Osteocyte (in vitro differentiated cells): ENCODE results near the gene C1QTNF12. TPM values are rescaled to one million over a fixed set of nuclear protein-coding genes. Genes with fewer than 3 reads are reported as not detected.

ENCODE experiments used
- DNase-seq: peaks from one replicate; pipeline ENCODE4 v3.0.0; 2021; ENCODE audit warnings: mixed read lengths; ENCODE audit not compliant: unreplicated experiment; ENCODE audit errors: extremely low spot score
- H3K27ac Mint-ChIP-seq: one replicate; pipeline ENCODE4 v1.8.0; 2021; ENCODE audit warnings: mild to moderate bottlenecking, mixed read lengths; ENCODE audit not compliant: unreplicated experiment
- H3K27me3 Mint-ChIP-seq: one replicate; pipeline ENCODE4 v1.8.0; 2021; ENCODE audit warnings: mixed read lengths; ENCODE audit not compliant: unreplicated experiment
- H3K36me3 Mint-ChIP-seq: one replicate; pipeline ENCODE4 v1.8.0; 2021; ENCODE audit warnings: mixed read lengths; ENCODE audit not compliant: unreplicated experiment
- H3K4me1 Mint-ChIP-seq: one replicate; pipeline ENCODE4 v1.8.0; 2021; ENCODE audit warnings: mixed read lengths; ENCODE audit not compliant: unreplicated experiment
- H3K4me3 Mint-ChIP-seq: one replicate; pipeline ENCODE4 v1.8.0; 2021; ENCODE audit warnings: mild to moderate bottlenecking, moderate library complexity, mixed read lengths; ENCODE audit not compliant: unreplicated experiment
- H3K9me3 Mint-ChIP-seq: one replicate; pipeline ENCODE4 v1.8.0; 2021; ENCODE audit warnings: mixed read lengths; ENCODE audit not compliant: unreplicated experiment
- CTCF ChIP-seq: fragments of 200-600 bp; sonication (generic); IDR thresholded peaks from 2 replicates; pipeline ENCODE4 v1.5.0; 2021; ENCODE audit warnings: antibody characterized with exemption, mild to moderate bottlenecking, moderate library complexity
- total RNA-seq: library from RNA; stranded (reverse); gene quantifications from 2 replicates; pipeline ENCODE4 v1.2.1, GENCODE V29; 2021

The C1QTNF12 gene
- total RNA-seq, 1 donor from 2014 or later = 3.6 TPM

- DNase-seq = no peak
- no peaks in the 10 kb centered on the region for H3K9me3 Mint-ChIP-seq
- H3K4me1 Mint-ChIP-seq = peaks cover 32% of the 10 kb centered on the region
- peaks cover 6% of the 10 kb centered on the region for H3K36me3 Mint-ChIP-seq
- TF ChIP-seq CTCF = no peak
- no peak within 1 kb of the TSS for H3K4me3 Mint-ChIP-seq
- H3K27me3 Mint-ChIP-seq = no peaks in the 10 kb centered on the region
- no peak within 1 kb of the TSS for H3K27ac Mint-ChIP-seq
Measured at GRCh38 chr1:1213345-1214265, 32.9 kb downstream of the C1QTNF12 start, which contains the start of gene TNFRSF4. TSS of gene TNFRSF4 (minus strand) at chr1:1214153. CDS start at chr1:1214127, 26 bp downstream.

GRCh38 chr1:1212780-1213344 lies 33.7 kb downstream of the C1QTNF12 start:
- no peak for DNase-seq
- Mint-ChIP-seq H3K9me3 (no peaks in the 10 kb centered on the region), H3K4me1 (peaks cover 36% of the 10 kb centered on the region)

GRCh38 chr1:1211541-1212441 lies 34.7 kb downstream of the C1QTNF12 start:
- Mint-ChIP-seq H3K9me3 (no peaks in the 10 kb centered on the region), H3K36me3 (peaks cover 3% of the 10 kb centered on the region), H3K4me1 (peaks cover 36% of the 10 kb centered on the region), H3K4me3 (no peak overlapping the region), H3K27me3 (no peaks in the 10 kb centered on the region), H3K27ac (no peak overlapping the region)
- no peak for DNase-seq
- no peak for TF ChIP-seq CTCF

More at GRCh38 chr1:1212780-1213344, 33.7 kb downstream of the C1QTNF12 start:
- Mint-ChIP-seq H3K36me3 (peaks cover 6% of the 10 kb centered on the region), H3K4me3 (no peak overlapping the region), H3K27ac (no peak overlapping the region), H3K27me3 (no peaks in the 10 kb centered on the region)
- TF ChIP-seq CTCF = no peak

- H3K36me3 Mint-ChIP-seq = no peaks in the 10 kb centered on the region
- H3K27me3 Mint-ChIP-seq = no peaks in the 10 kb centered on the region
- no peaks in the 10 kb centered on the region for H3K9me3 Mint-ChIP-seq
- no peak overlapping the region for H3K27ac Mint-ChIP-seq
- no peak for TF ChIP-seq CTCF
- no peak overlapping the region for H3K4me3 Mint-ChIP-seq
- peaks cover 32% of the 10 kb centered on the region for H3K4me1 Mint-ChIP-seq
- DNase-seq = no peak
Measured at GRCh38 chr1:1210726-1211540, 35.6 kb downstream of the C1QTNF12 start.
